Breast epithelium (tissue), 4 donors: Measurements from ENCODE around the gene KLB. TPM values are rescaled to one million over a fixed set of nuclear protein-coding genes. Genes with fewer than 3 reads are reported as not detected.

Experiments used
- DNase-seq, 2 donors: peaks; one replicate each; pipeline ENCODE4 v3.0.0-alpha.2; 2019; ENCODE audit warnings: low spot score in 2 of 2
- H3K27ac ChIP-seq, 2 donors: fragments of 200-600 bp; sonication (generic) in 1 of 2; one replicate each; pipeline ENCODE4 v1.5.1; 2016 to 2019; ENCODE audit warnings: mild to moderate bottlenecking in 1 of 2
- H3K27me3 ChIP-seq, 2 donors: fragments of 200-600 bp; sonication (generic) in 1 of 2; one replicate each; pipeline versions ENCODE4 v1.5.1 to v1.6.0; 2017 to 2019; ENCODE audit warnings: control low read depth in 1 of 2, mild to moderate bottlenecking in 1 of 2
- H3K36me3 ChIP-seq: fragments of 200-600 bp; one replicate; pipeline ENCODE4 v1.5.1; 2019
- H3K4me1 ChIP-seq, 2 donors: fragments of 200-600 bp; sonication (generic); one replicate each; pipeline ENCODE4 v1.5.1; 2016 to 2019; ENCODE audit warnings: control low read depth in 1 of 2
- H3K4me3 ChIP-seq, 3 donors: fragments of 200-600 bp; sonication (generic); 1 replicate in 2 of 3; 2 replicates in 1 of 3; pipeline ENCODE4 v1.5.1; 2016 to 2019; ENCODE audit warnings: mild to moderate bottlenecking in 3 of 3, moderate library complexity in 2 of 3
- H3K9me3 ChIP-seq, 2 donors: fragments of 200-600 bp; sonication (generic) in 1 of 2; one replicate each; pipeline ENCODE4 v1.5.1; 2016 to 2019; ENCODE audit warnings: control low read depth in 1 of 2
- POLR2A ChIP-seq: fragments of 450-650 bp; IDR thresholded peaks from one replicate; pipeline ENCODE4 v1.6.1; 2016; ENCODE audit warnings: antibody characterized with exemption, mild to moderate bottlenecking, moderate library complexity
- POLR2AphosphoS5 ChIP-seq, 3 donors: sonication (generic); formaldehyde crosslinking; IDR thresholded peaks; one replicate each; pipeline ENCODE4 v1.6.1; 2017; ENCODE audit warnings: antibody characterized with exemption in 3 of 3
- intact Hi-C: fragments of 100-400 bp; cut with DNase I; formaldehyde crosslinking; loops from one replicate; pipeline ENCODE4 v1.15.1; 2023; ENCODE audit warnings: low total_unique reads
- total RNA-seq, 3 donors: library from RNA; depleted of rRNA; stranded (reverse); fragments of >200 nt; gene quantifications; one replicate each; pipeline ENCODE4 v1.1.0, GENCODE V29; 2016
- TF ChIP-seq, protein P1 (sequence below), 3 donors: fragments of 450-650 bp; IDR thresholded peaks; one replicate each; pipeline ENCODE4 v1.5.1; 2016 to 2017; ENCODE audit warnings: antibody characterized with exemption in 3 of 3, mild to moderate bottlenecking in 3 of 3, moderate library complexity in 3 of 3

KLB gene
- total RNA-seq, 3 donors from 2014 or later = 2.0 to 23.2 (median 4.6) TPM

DNA sequence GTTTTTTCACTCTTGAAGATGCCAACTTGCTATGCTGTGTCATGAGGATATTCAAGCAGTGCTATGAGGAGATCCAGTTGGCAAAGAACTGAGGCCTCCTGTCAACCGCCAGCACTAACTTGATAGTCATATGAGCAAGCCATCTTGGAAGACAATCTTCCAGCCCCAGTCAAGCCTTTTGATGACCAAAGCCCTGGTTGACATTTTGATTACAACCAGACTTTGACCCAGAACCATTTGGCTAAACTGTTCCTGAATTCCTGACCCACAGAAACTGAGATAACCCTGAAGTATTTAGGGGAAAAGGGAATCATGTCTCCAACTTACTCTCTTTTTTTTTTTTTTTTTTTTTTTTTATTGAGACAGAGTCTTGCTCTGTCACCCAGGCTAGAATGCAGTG, 87.6 kb downstream of the KLB start:
- intact Hi-C loops = no loop called here
- no peak overlapping the region for H3K4me3 ChIP-seq
- no peak for DNase-seq
- no peaks in the 10 kb centered on the region for H3K36me3 ChIP-seq
- H3K27me3 ChIP-seq = no peaks in the 10 kb centered on the region
- no peaks in the 10 kb centered on the region for H3K4me1 ChIP-seq
- no peaks in the 10 kb centered on the region for H3K9me3 ChIP-seq
- TF ChIP-seq POLR2A (no peak), POLR2AphosphoS5 (IDR thresholded peaks at IDR 0.05) (no peak)
- TF ChIP-seq, protein P1, sequence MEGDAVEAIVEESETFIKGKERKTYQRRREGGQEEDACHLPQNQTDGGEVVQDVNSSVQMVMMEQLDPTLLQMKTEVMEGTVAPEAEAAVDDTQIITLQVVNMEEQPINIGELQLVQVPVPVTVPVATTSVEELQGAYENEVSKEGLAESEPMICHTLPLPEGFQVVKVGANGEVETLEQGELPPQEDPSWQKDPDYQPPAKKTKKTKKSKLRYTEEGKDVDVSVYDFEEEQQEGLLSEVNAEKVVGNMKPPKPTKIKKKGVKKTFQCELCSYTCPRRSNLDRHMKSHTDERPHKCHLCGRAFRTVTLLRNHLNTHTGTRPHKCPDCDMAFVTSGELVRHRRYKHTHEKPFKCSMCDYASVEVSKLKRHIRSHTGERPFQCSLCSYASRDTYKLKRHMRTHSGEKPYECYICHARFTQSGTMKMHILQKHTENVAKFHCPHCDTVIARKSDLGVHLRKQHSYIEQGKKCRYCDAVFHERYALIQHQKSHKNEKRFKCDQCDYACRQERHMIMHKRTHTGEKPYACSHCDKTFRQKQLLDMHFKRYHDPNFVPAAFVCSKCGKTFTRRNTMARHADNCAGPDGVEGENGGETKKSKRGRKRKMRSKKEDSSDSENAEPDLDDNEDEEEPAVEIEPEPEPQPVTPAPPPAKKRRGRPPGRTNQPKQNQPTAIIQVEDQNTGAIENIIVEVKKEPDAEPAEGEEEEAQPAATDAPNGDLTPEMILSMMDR (IDR thresholded peaks at IDR 0.05) = no peak
- H3K27ac ChIP-seq = no peak overlapping the region

DNA sequence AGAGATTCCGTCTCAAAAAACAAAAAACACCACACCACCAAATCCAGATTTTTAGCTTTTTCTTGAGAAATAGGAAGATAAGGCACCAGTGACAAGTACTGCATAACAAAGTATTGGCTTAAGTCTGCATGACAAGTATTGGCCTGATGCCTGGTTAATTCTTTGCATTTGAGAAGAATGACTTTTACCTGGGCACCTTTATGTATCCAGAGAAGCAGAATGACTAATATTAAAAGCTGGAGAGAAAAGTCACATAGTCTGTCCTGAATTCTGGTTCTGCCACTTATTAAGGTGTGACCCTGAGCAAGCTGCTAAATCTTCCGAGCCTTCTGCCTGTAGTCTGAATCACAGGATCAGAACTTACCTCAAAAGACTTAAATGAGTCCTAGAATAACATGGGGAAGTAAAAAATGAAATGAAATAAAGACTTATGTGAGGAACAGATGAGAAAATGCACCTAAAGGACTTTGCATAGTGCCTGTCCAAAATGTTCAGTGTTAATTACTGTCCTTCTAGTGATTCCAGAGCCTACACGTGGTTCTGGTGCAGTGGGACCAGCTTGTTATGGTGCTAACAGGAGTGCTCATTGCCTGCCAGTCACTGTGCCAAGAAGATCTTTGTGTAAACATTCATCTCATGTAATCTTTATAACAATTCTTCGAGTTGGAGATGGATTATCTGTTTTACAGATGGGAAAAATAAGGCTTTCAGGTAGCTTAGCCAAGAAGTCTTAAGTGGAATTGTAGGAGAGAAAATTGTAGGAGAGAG, 88.9 kb downstream of the KLB start:
- no peak for DNase-seq
- intact Hi-C loops = no loop called here

DNA sequence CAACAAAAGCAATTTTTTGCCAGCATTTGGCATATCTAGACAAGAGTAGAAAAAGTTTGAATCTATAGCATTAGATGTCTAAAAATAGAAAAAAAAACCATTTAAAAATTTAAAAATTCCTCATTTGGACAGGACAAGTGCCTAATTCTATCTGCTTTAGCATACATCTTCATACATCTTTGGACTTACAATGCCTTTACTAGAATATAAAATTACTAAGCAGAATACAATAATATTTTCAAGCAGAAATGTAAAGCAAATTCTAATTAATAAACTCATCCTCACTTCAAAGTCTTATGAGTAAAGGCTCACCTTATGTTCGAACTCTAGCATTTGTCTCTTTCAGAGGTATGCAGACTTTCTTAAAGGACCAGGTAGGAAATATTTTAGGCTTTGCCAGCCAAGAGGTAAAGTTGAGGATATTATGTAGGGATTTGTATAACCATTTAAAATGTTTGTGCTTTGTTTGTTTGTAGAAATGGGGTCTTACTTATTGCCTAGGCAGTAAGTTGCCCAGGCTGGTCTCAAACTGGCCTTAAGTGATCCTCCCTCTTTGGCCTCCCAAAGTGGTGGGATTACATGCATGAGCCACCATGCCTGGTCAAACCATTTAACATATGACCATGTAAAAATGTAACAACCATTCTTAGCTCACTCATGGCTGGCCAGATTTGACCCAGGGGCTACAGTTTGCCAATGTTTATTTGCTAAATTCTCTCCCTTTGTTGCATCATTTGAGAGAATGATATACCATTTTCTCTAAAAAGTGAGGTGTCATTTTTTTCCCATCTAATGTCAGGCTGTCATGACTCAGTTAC, 91.4 kb downstream of the KLB start:
- intact Hi-C loops = no loop called here
- H3K27ac ChIP-seq = no peak overlapping the region
- TF ChIP-seq POLR2AphosphoS5 (IDR thresholded peaks at IDR 0.05) (no peak), POLR2A (no peak)
- TF ChIP-seq, protein P1 (IDR thresholded peaks at IDR 0.05) = no peak

More for the DNA sequence above, 88.9 kb downstream of the KLB start:
- H3K27me3 ChIP-seq = no peaks in the 10 kb centered on the region
- TF ChIP-seq POLR2AphosphoS5 (IDR thresholded peaks at IDR 0.05) (no peak), POLR2A (no peak)
- TF ChIP-seq, protein P1 (IDR thresholded peaks at IDR 0.05) = no peak
- H3K4me1 ChIP-seq = no peaks in the 10 kb centered on the region
- H3K27ac ChIP-seq = no peak overlapping the region
- H3K9me3 ChIP-seq = no peaks in the 10 kb centered on the region
- H3K36me3 ChIP-seq = no peaks in the 10 kb centered on the region
- H3K4me3 ChIP-seq = no peak overlapping the region

DNA sequence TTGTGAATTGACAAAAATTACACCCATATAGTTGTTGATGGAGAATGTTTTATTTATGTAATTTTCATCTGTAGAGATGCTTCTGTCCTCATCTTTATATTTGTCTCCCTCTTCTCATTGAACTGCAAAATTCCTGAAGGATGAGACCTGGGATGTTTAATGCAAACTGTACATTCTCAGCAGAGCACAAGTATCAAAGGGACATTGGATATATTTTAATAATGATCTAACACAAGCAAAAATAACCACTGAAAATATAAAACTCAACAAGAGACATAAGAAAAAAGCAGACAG, 91.9 kb downstream of the KLB start:
- peaks cover 13% of the 10 kb centered on the region for H3K36me3 ChIP-seq

More for the DNA sequence above, 91.4 kb downstream of the KLB start:
- DNase-seq = no peak
- no peak overlapping the region for H3K4me3 ChIP-seq
- no peaks in the 10 kb centered on the region for H3K27me3 ChIP-seq
- H3K36me3 ChIP-seq = peaks cover 8% of the 10 kb centered on the region
- H3K9me3 ChIP-seq = no peaks in the 10 kb centered on the region
- H3K4me1 ChIP-seq = no peaks in the 10 kb centered on the region

More for the DNA sequence above, 91.9 kb downstream of the KLB start:
- TF ChIP-seq, protein P1 (IDR thresholded peaks at IDR 0.05) = no peak
- TF ChIP-seq POLR2A (no peak), POLR2AphosphoS5 (IDR thresholded peaks at IDR 0.05) (no peak)
- Histone ChIP-seq H3K4me3 (no peak overlapping the region), H3K27me3 (no peaks in the 10 kb centered on the region), H3K4me1 (no peaks in the 10 kb centered on the region), H3K27ac (no peak overlapping the region), H3K9me3 (no peaks in the 10 kb centered on the region)
- intact Hi-C loops = no loop called here
- DNase-seq = no peak

Other genes starting within 250 kb of the KLB start
- 10 to 100 TPM; 65.6 to 75.8 (median 66.5) TPM for gene WDR19, start 224.4 kb upstream of the KLB start, total RNA-seq
- gene RFC1, start 40.6 kb upstream of the KLB start, total RNA-seq = 10 to 100 TPM; 39.3 to 43.6 (median 41.8) TPM
- gene RPL9, start 52.0 kb downstream of the KLB start, total RNA-seq = 1,000 to 10,000 TPM; 3,854 to 5,890 (median 5,583) TPM
- 10 to 100 TPM; 10.6 to 17.9 (median 13.1) TPM for gene LIAS, start 52.1 kb downstream of the KLB start, total RNA-seq
- 100 to 1,000 TPM in 1 of 3 donors, 10 to 100 TPM in 2; 68.3 to 134 (median 74.9) TPM for gene UGDH, start 120.5 kb downstream of the KLB start, total RNA-seq
- gene SMIM14, start 231.9 kb downstream of the KLB start, total RNA-seq = 10 to 100 TPM; 38.7 to 71.0 (median 43.6) TPM